NCI-H1694 (cell line): Measurements from ENCODE around the gene SPATA20.
A peak's percentile ranks its signal among the peaks of the same experiment; 100 is the strongest.

Experiments
- DNase-seq: peaks from one replicate; lab custom pipeline; 2025; lab: John Stamatoyannopoulos, UW

SPATA20 gene

GRCh38 chr17:50547035-50547735 lies at the start of gene SPATA20:
TSS of gene SPATA20 (plus strand) at chr17:50547174. CDS start at chr17:50547209, 35 bp downstream.
- DNase-seq = peak; percentile 84

GRCh38 chr17:50498021-50498874 lies 48.7 kb upstream of the SPATA20 start:
- DNase-seq = no peak

- DNase-seq = no peak
Measured at GRCh38 chr17:50499270-50499669, 47.7 kb upstream of the SPATA20 start.

- no peak for DNase-seq
Measured at GRCh38 chr17:50499721-50500120, 47.3 kb upstream of the SPATA20 start.

- DNase-seq = peak; percentile 43
Measured at GRCh38 chr17:50501054-50501453, 45.9 kb upstream of the SPATA20 start.

GRCh38 chr17:50502301-50502990 lies 44.5 kb upstream of the SPATA20 start:
- no peak for DNase-seq

- no peak for DNase-seq
Measured at GRCh38 chr17:50505591-50506130, 41.3 kb upstream of the SPATA20 start.

- no peak for DNase-seq
Measured at GRCh38 chr17:50506298-50506697, 40.7 kb upstream of the SPATA20 start.

GRCh38 chr17:50507871-50508572 lies 39.0 kb upstream of the SPATA20 start, which contains the start of gene MYCBPAP:
TSS of gene MYCBPAP (plus strand) at chr17:50508439. CDS start at chr17:50508675, 236 bp downstream.
- DNase-seq = no peak

- DNase-seq = no peak
Measured at GRCh38 chr17:50508573-50509460, 38.2 kb upstream of the SPATA20 start.

- DNase-seq = no peak
Measured at GRCh38 chr17:50511058-50511457, 35.9 kb upstream of the SPATA20 start.

- DNase-seq = no peak
Measured at GRCh38 chr17:50513495-50513894, 33.5 kb upstream of the SPATA20 start.

GRCh38 chr17:50514388-50514787 lies 32.6 kb upstream of the SPATA20 start:
- no peak for DNase-seq

GRCh38 chr17:50514936-50515702 lies 31.9 kb upstream of the SPATA20 start:
- no peak for DNase-seq

- no peak for DNase-seq
Measured at GRCh38 chr17:50517011-50517410, 30.0 kb upstream of the SPATA20 start.

- no peak for DNase-seq
Measured at GRCh38 chr17:50517504-50518383, 29.2 kb upstream of the SPATA20 start.

GRCh38 chr17:50518384-50519023 lies 28.5 kb upstream of the SPATA20 start:
- no peak for DNase-seq

GRCh38 chr17:50519141-50519834 lies 27.7 kb upstream of the SPATA20 start:
- no peak for DNase-seq
